ENCODE results near the gene PEG3.

- no peak for TF ChIP-seq POLR2A (IDR thresholded peaks at IDR 0.05)
- TF ChIP-seq CTCF (IDR thresholded peaks at IDR 0.05): no peak
- TF ChIP-seq POLR2AphosphoS5 (IDR thresholded peaks at IDR 0.05): no peak
- TF ChIP-seq EP300 (IDR thresholded peaks at IDR 0.05): no peak
Observed at GRCh38 chr19:56806639-56807038, 33.9 kb downstream of the PEG3 start.
